WTC11 (cell line): ENCODE measurements around the gene PTPRU. TPM values are rescaled to one million over a fixed set of nuclear protein-coding genes. Genes with fewer than 3 reads are reported as not detected.

ENCODE experiments used
- ATAC-seq: fragments of 200-7000 bp; cut with Tn5 transposase; 2 replicates; pipeline ENCODE4 v1.10.0; 2021; ENCODE audit warnings: mild to moderate bottlenecking, moderate library complexity
- CTCF ChIA-PET: fragments of 300-600 bp; sonication (Branson Sonifier 250); formaldehyde crosslinking; loops from one replicate; lab custom pipeline; 2021; ENCODE audit warnings: antibody characterized with exemption; lab: Charles Lee
- POLR2A ChIA-PET: fragments of 350-600 bp; sonication (Branson Sonifier 250); formaldehyde crosslinking; loops from one replicate; lab custom pipeline; 2021; ENCODE audit warnings: antibody characterized with exemption; lab: Charles Lee
- DNase-seq: peaks from one replicate; pipeline ENCODE4 v3.0.0; 2021; ENCODE audit warnings: low spot score
- H3K27ac Mint-ChIP-seq: 2 replicates; pipeline ENCODE4 v1.8.0; 2021; ENCODE audit warnings: mixed read lengths
- H3K27me3 Mint-ChIP-seq: 2 replicates; pipeline ENCODE4 v1.8.0; 2021; ENCODE audit warnings: low read depth, mild to moderate bottlenecking, moderate library complexity, mixed read lengths
- H3K36me3 Mint-ChIP-seq: 2 replicates; pipeline ENCODE4 v1.8.0; 2021; ENCODE audit warnings: mixed read lengths
- H3K4me1 Mint-ChIP-seq: 2 replicates; pipeline ENCODE4 v1.8.0; 2022; ENCODE audit warnings: mixed read lengths
- H3K4me3 Mint-ChIP-seq: 2 replicates; pipeline ENCODE4 v1.8.0; 2021; ENCODE audit warnings: mild to moderate bottlenecking, moderate library complexity, mixed read lengths
- H3K9me3 Mint-ChIP-seq: 2 replicates; pipeline ENCODE4 v1.8.0; 2021; ENCODE audit warnings: mixed read lengths
- ATF1 ChIP-seq: sonication (generic); formaldehyde crosslinking; IDR thresholded peaks from 2 replicates; pipeline ENCODE4 v1.8.1; 2023; ENCODE audit warnings: mild to moderate bottlenecking, moderate library complexity, missing genetic modification reagents
- EMX1 ChIP-seq: fragments of 250-450 bp; sonication (Bioruptor Pico); IDR thresholded peaks from 2 replicates; pipeline ENCODE4 v1.8.0; 2021; ENCODE audit warnings: mild to moderate bottlenecking
- ERG ChIP-seq: fragments of 250-450 bp; sonication (Bioruptor Pico); IDR thresholded peaks from 2 replicates; pipeline ENCODE4 v1.8.0; 2021; ENCODE audit warnings: mild to moderate bottlenecking
- FOXK1 ChIP-seq: sonication (generic); formaldehyde crosslinking; IDR thresholded peaks from 2 replicates; pipeline ENCODE4 v1.8.0; 2022; ENCODE audit warnings: mild to moderate bottlenecking, moderate library complexity, missing genetic modification reagents
- JAZF1 ChIP-seq: fragments of 250-450 bp; sonication (Bioruptor Pico); IDR thresholded peaks from 2 replicates; pipeline ENCODE4 v1.9.0; 2021; ENCODE audit warnings: moderate library complexity, mild to moderate bottlenecking, inconsistent platforms
- MXD4 ChIP-seq: fragments of 250-450 bp; sonication (Bioruptor Pico); IDR thresholded peaks from 2 replicates; pipeline ENCODE4 v1.8.0; 2021; ENCODE audit warnings: mild to moderate bottlenecking, moderate library complexity, borderline replicate concordance
- MYBL2 ChIP-seq: sonication (generic); formaldehyde crosslinking; IDR thresholded peaks from 2 replicates; pipeline ENCODE4 v1.8.1; 2023; ENCODE audit warnings: mild to moderate bottlenecking, moderate library complexity, missing genetic modification reagents
- PRRX2 ChIP-seq: fragments of 250-450 bp; sonication (Bioruptor Pico); IDR thresholded peaks from 2 replicates; pipeline ENCODE4 v1.8.0; 2021; ENCODE audit warnings: mild to moderate bottlenecking
- SMAD3 ChIP-seq: sonication (generic); formaldehyde crosslinking; IDR thresholded peaks from 2 replicates; pipeline ENCODE4 v1.8.0; 2022; ENCODE audit warnings: missing genetic modification reagents, mild to moderate bottlenecking, borderline replicate concordance
- STAT6 ChIP-seq: sonication (generic); formaldehyde crosslinking; conservative IDR thresholded peaks from 2 replicates; pipeline ENCODE4 v1.8.1; 2023; ENCODE audit warnings: mild to moderate bottlenecking, low read depth, missing genetic modification reagents, moderate library complexity
- TCF7 ChIP-seq: sonication (generic); formaldehyde crosslinking; IDR thresholded peaks from 2 replicates; pipeline ENCODE4 v1.8.0; 2022; ENCODE audit warnings: mild to moderate bottlenecking, low read depth, missing genetic modification reagents, moderate library complexity
- TEAD1 ChIP-seq: sonication (generic); formaldehyde crosslinking; IDR thresholded peaks from 2 replicates; pipeline ENCODE4 v1.8.0; 2022; ENCODE audit warnings: mild to moderate bottlenecking, missing genetic modification reagents
- ZNF671 ChIP-seq: fragments of 250-450 bp; sonication (Bioruptor Pico); IDR thresholded peaks from 2 replicates; pipeline ENCODE4 v1.8.0; 2021; ENCODE audit warnings: mild to moderate bottlenecking
- ZSCAN18 ChIP-seq: fragments of 250-450 bp; sonication (Bioruptor Pico); IDR thresholded peaks from 2 replicates; pipeline ENCODE4 v2.1.2; 2022; ENCODE audit warnings: mild to moderate bottlenecking, moderate library complexity
- total RNA-seq: library from RNA; stranded (reverse); gene quantifications from 3 replicates; pipeline ENCODE4 v1.2.3, GENCODE V29; 2021
- TF ChIP-seq, protein P1 (sequence below): sonication (generic); formaldehyde crosslinking; IDR thresholded peaks from 2 replicates; pipeline ENCODE4 v1.8.0; 2023; ENCODE audit warnings: missing genetic modification reagents
- TF ChIP-seq, protein P2 (sequence below): fragments of 250-450 bp; sonication (Bioruptor Pico); IDR thresholded peaks from 2 replicates; pipeline ENCODE4 v1.9.0; 2021; ENCODE audit warnings: moderate library complexity, mild to moderate bottlenecking, inconsistent platforms, borderline replicate concordance
- TF ChIP-seq, protein P3 (sequence below): fragments of 200-600 bp; IDR thresholded peaks from 2 replicates; pipeline ENCODE4 v1.8.0; 2022; ENCODE audit warnings: antibody characterized with exemption
- TF ChIP-seq, protein P4 (sequence below): sonication (generic); formaldehyde crosslinking; IDR thresholded peaks from 2 replicates; pipeline ENCODE4 v1.8.1; 2023; ENCODE audit warnings: mild to moderate bottlenecking, missing genetic modification reagents
- TF ChIP-seq, protein P5 (sequence below): sonication (generic); formaldehyde crosslinking; IDR thresholded peaks from 2 replicates; pipeline ENCODE4 v1.8.0; 2022; ENCODE audit warnings: mild to moderate bottlenecking, missing genetic modification reagents
- TF ChIP-seq, protein P6 (sequence below): sonication (generic); formaldehyde crosslinking; IDR thresholded peaks from 2 replicates; pipeline ENCODE4 v1.8.1; 2023; ENCODE audit warnings: mild to moderate bottlenecking, missing genetic modification reagents, moderate library complexity
- TF ChIP-seq, protein P7 (sequence below): fragments of 250-450 bp; sonication (Bioruptor Pico); conservative IDR thresholded peaks from 2 replicates; pipeline ENCODE4 v1.9.0; 2021; ENCODE audit warnings: mild to moderate bottlenecking

Gene PTPRU
- total RNA-seq, 1 experiment from 2014 or later: 75.4 TPM

- Mint-ChIP-seq H3K4me3 (no peak overlapping the region), H3K36me3 (peaks cover 37% of the 10 kb centered on the region), H3K4me1 (peaks cover 11% of the 10 kb centered on the region), H3K27ac (no peak overlapping the region; the same call in 1 of the 2 replicates), H3K9me3 (peaks cover 5% of the 10 kb centered on the region), H3K27me3 (no peaks in the 10 kb centered on the region)
- DNase-seq: no peak
- TF ChIP-seq, protein P1, sequence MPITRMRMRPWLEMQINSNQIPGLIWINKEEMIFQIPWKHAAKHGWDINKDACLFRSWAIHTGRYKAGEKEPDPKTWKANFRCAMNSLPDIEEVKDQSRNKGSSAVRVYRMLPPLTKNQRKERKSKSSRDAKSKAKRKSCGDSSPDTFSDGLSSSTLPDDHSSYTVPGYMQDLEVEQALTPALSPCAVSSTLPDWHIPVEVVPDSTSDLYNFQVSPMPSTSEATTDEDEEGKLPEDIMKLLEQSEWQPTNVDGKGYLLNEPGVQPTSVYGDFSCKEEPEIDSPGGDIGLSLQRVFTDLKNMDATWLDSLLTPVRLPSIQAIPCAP: no peak
- no peak for TF ChIP-seq MYBL2 (CRISPR knock-in tag)
- TF ChIP-seq, protein P2, sequence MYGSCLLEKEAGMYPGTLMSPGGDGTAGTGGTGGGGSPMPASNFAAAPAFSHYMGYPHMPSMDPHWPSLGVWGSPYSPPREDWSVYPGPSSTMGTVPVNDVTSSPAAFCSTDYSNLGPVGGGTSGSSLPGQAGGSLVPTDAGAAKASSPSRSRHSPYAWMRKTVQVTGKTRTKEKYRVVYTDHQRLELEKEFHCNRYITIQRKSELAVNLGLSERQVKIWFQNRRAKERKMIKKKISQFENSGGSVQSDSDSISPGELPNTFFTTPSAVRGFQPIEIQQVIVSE (CRISPR knock-in tag): no peak
- no peak for TF ChIP-seq EMX1
- TF ChIP-seq, protein P3, sequence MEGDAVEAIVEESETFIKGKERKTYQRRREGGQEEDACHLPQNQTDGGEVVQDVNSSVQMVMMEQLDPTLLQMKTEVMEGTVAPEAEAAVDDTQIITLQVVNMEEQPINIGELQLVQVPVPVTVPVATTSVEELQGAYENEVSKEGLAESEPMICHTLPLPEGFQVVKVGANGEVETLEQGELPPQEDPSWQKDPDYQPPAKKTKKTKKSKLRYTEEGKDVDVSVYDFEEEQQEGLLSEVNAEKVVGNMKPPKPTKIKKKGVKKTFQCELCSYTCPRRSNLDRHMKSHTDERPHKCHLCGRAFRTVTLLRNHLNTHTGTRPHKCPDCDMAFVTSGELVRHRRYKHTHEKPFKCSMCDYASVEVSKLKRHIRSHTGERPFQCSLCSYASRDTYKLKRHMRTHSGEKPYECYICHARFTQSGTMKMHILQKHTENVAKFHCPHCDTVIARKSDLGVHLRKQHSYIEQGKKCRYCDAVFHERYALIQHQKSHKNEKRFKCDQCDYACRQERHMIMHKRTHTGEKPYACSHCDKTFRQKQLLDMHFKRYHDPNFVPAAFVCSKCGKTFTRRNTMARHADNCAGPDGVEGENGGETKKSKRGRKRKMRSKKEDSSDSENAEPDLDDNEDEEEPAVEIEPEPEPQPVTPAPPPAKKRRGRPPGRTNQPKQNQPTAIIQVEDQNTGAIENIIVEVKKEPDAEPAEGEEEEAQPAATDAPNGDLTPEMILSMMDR: no peak
- TF ChIP-seq ZSCAN18 (CRISPR knock-in tag): no peak
- no peak for TF ChIP-seq TCF7 (CRISPR knock-in tag)
- TF ChIP-seq SMAD3: no peak
- no peak for TF ChIP-seq ERG (CRISPR knock-in tag)
- TF ChIP-seq, protein P4, sequence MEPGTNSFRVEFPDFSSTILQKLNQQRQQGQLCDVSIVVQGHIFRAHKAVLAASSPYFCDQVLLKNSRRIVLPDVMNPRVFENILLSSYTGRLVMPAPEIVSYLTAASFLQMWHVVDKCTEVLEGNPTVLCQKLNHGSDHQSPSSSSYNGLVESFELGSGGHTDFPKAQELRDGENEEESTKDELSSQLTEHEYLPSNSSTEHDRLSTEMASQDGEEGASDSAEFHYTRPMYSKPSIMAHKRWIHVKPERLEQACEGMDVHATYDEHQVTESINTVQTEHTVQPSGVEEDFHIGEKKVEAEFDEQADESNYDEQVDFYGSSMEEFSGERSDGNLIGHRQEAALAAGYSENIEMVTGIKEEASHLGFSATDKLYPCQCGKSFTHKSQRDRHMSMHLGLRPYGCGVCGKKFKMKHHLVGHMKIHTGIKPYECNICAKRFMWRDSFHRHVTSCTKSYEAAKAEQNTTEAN: no peak
- POLR2A ChIA-PET: no interaction called here
- CTCF ChIA-PET: interaction anchor here (1.2 kb wide), 1 partner anchor 9 kb away, joined by 4 read pairs; no protein-coding TSS in a partner anchor
- ATAC-seq: no peak
These were observed 42.4 kb upstream of the PTPRU start for GRCh38 chr1:29193879-29194455.

DNA sequence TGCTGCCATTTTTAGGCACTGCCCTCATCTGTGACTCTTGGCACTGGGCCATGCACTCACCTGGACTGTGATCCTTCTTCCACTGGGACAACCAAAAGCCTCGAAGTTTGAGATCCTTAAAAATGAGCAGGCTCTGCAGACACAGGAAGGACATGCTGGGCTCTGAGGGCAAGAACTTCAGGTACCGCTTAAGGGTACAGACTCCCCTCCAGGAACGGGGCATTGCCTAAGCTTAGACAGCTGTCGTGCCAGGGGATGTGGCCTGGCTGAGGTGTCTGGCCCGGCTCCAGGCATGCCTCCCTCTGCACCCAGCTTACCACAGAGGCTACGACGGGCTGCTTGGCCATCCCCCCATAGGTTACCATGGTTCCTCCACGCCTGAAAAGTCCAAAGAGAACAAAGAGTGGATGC, 40.4 kb upstream of the PTPRU start:
- Mint-ChIP-seq H3K27me3 (no peaks in the 10 kb centered on the region), H3K4me1 (peaks cover 2% of the 10 kb centered on the region; the same call in 1 of the 2 replicates), H3K4me3 (no peak overlapping the region), H3K27ac (no peak overlapping the region), H3K36me3 (peaks cover 46% of the 10 kb centered on the region), H3K9me3 (peaks cover 4% of the 10 kb centered on the region)
- DNase-seq (no peak), ATAC-seq (no peak)
- ChIA-PET CTCF (interaction anchor here (1.4 to 4.9 kb wide), 4 partner anchors 10 to 314 kb away, joined by 5 to 57 read pairs (median 38); partner anchors contain the start of genes SRSF4 and TMEM200B), POLR2A (interaction anchor here (2.2 kb wide), 1 partner anchor 14 kb away, joined by 10 read pairs; the partner anchor contains the start of gene SRSF4)
- no peak for TF ChIP-seq JAZF1 (CRISPR knock-in tag)
- TF ChIP-seq STAT6 (CRISPR knock-in tag): no peak
- no peak for TF ChIP-seq ZNF671 (CRISPR knock-in tag)
- no peak for TF ChIP-seq FOXK1 (CRISPR knock-in tag)
- TF ChIP-seq, protein P5, sequence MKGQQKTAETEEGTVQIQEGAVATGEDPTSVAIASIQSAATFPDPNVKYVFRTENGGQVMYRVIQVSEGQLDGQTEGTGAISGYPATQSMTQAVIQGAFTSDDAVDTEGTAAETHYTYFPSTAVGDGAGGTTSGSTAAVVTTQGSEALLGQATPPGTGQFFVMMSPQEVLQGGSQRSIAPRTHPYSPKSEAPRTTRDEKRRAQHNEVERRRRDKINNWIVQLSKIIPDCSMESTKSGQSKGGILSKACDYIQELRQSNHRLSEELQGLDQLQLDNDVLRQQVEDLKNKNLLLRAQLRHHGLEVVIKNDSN (CRISPR knock-in tag): no peak
- TF ChIP-seq, protein P6, sequence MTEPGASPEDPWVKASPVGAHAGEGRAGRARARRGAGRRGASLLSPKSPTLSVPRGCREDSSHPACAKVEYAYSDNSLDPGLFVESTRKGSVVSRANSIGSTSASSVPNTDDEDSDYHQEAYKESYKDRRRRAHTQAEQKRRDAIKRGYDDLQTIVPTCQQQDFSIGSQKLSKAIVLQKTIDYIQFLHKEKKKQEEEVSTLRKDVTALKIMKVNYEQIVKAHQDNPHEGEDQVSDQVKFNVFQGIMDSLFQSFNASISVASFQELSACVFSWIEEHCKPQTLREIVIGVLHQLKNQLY (CRISPR knock-in tag): no peak
- TF ChIP-seq ATF1 (CRISPR knock-in tag): no peak
- TF ChIP-seq MYBL2 (CRISPR knock-in tag): no peak
- no peak for TF ChIP-seq MXD4 (CRISPR knock-in tag)
- no peak for TF ChIP-seq TEAD1
- TF ChIP-seq, protein P7, sequence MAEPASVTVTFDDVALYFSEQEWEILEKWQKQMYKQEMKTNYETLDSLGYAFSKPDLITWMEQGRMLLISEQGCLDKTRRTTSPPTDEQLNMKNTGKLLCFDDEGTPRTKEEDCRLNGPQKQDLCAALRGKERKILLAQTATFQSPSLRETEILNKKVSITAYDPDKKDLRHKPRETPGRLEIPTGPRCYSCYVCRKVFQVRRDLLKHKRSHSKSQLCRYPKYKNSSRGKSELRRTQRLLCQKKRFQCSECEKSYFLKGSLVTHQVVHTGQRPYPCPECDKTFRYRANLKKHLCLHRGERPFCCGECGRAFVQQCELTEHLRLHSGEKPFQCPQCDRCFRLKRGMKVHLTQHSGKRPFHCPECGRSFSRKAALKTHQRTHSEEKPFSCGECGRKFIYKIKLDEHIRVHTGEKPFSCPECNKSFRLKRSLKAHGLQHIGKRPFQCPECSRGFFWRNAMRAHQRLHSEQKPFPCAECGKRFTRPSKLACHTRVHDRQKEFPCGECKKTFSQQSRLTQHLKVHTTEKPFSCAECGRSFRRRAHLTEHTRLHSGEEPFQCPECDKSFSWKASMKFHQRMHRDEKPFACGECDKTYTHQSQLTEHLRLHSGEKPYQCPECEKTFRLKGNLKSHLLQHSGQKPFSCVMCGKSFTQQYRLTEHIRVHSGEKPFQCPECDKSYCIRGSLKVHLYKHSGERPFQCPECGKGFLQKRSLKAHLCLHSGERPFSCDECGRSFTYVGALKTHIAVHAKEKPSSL (CRISPR knock-in tag): no peak
- no peak for TF ChIP-seq PRRX2 (CRISPR knock-in tag)
